ENCODE results near the gene IMPG2. TPM values are rescaled to one million over a fixed set of nuclear protein-coding genes. Genes with fewer than 3 reads are reported as not detected.

The IMPG2 gene
- total and polyA plus RNA-seq, 8 donors = under 0.01 to 2.3 (median 0.36) TPM; not detected in 2

DNA sequence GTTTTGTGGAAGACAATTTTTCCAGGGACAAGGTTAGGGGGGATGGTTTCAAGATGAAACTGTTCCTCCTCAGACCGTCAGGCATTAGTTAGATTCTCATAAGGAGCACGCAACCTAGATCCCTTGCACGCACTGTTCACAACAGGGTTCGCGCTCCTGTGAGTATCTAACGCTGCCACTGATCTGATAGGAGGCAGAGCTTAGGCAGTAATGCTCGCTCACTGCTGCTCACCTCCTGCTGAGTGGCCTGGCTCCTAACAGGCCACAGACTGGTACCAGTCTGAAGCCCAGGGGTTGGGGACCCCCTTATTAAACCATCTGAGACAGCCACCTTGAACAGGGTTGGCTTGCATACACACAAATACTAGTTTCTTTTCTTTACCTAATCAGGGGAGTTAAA, 13.5 kb upstream of the IMPG2 start:
- no peak overlapping the region for H3K4me3 ChIP-seq
- H3K9me3 ChIP-seq = no peaks in the 10 kb centered on the region
- no peaks in the 10 kb centered on the region for H3K27me3 ChIP-seq
- 78 to 97% (median 89%) methylated on average over 7 of the region's 7 CpGs for WGBS, 5 donors
- no peak for DNase-seq
- no peaks in the 10 kb centered on the region for H3K4me1 ChIP-seq
- peaks cover 3 to 73% (median 45%) of the 10 kb centered on the region in 4 donors for H3K36me3 ChIP-seq
- no peak overlapping the region for H3K27ac ChIP-seq
- TF ChIP-seq POLR2A (IDR thresholded peaks at IDR 0.05) = no peak
- TF ChIP-seq, protein P1, sequence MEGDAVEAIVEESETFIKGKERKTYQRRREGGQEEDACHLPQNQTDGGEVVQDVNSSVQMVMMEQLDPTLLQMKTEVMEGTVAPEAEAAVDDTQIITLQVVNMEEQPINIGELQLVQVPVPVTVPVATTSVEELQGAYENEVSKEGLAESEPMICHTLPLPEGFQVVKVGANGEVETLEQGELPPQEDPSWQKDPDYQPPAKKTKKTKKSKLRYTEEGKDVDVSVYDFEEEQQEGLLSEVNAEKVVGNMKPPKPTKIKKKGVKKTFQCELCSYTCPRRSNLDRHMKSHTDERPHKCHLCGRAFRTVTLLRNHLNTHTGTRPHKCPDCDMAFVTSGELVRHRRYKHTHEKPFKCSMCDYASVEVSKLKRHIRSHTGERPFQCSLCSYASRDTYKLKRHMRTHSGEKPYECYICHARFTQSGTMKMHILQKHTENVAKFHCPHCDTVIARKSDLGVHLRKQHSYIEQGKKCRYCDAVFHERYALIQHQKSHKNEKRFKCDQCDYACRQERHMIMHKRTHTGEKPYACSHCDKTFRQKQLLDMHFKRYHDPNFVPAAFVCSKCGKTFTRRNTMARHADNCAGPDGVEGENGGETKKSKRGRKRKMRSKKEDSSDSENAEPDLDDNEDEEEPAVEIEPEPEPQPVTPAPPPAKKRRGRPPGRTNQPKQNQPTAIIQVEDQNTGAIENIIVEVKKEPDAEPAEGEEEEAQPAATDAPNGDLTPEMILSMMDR (IDR thresholded peaks at IDR 0.05) = no peak
- intact Hi-C loops (cut with DNase I; ENCODE audit: low total_unique reads) = no loop called here

DNA sequence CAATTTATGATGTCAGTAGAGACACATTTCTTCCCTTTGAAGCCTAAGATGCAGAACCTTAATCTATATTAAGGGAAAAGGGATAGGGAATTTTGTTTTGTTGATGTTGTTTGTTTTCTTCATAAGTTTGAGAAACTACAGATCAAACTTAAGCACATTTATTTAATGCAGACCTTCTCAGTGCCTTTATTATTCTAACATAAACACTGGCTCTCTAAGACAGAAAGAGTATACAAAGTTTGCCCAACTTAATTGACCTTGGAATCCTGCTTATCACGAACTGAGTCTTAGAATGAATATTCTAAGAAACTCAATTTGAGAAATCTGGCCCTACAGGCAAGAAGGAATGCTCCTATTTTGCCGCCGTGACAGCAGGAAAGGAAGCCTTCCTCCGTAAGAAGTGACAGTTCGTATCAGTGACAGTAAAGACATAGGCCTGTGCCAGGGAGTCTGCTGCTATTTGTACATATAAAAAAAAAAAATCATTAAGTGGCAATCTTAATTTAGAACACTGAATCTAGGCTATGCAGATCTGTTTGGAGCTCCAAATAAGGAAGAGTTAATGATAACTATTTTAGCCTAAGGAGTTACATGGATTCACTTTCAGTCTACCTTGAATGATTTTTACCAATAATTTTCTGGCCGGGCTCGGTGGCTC, 8.8 kb upstream of the IMPG2 start:
- no peaks in the 10 kb centered on the region for H3K9me3 ChIP-seq
- peaks cover 0 to 78% (median 59%) of the 10 kb centered on the region in 4 donors for H3K36me3 ChIP-seq
- intact Hi-C loops (cut with DNase I; ENCODE audit: low total_unique reads) = no loop called here
- TF ChIP-seq EP300 (IDR thresholded peaks at IDR 0.05) (no peak), POLR2AphosphoS5 (IDR thresholded peaks at IDR 0.05) (no peak), POLR2A (IDR thresholded peaks at IDR 0.05) (no peak)
- TF ChIP-seq, protein P1 (IDR thresholded peaks at IDR 0.05) = no peak
- H3K27me3 ChIP-seq = no peaks in the 10 kb centered on the region
- H3K27ac ChIP-seq = no peak overlapping the region
- whole genome bisulfite sequencing, 5 donors = 95 to 97% (median 96%) methylated on average over 7 of the region's 7 CpGs
- H3K4me1 ChIP-seq = no peaks in the 10 kb centered on the region
- no peak for DNase-seq
- H3K4me3 ChIP-seq = no peak overlapping the region

DNA sequence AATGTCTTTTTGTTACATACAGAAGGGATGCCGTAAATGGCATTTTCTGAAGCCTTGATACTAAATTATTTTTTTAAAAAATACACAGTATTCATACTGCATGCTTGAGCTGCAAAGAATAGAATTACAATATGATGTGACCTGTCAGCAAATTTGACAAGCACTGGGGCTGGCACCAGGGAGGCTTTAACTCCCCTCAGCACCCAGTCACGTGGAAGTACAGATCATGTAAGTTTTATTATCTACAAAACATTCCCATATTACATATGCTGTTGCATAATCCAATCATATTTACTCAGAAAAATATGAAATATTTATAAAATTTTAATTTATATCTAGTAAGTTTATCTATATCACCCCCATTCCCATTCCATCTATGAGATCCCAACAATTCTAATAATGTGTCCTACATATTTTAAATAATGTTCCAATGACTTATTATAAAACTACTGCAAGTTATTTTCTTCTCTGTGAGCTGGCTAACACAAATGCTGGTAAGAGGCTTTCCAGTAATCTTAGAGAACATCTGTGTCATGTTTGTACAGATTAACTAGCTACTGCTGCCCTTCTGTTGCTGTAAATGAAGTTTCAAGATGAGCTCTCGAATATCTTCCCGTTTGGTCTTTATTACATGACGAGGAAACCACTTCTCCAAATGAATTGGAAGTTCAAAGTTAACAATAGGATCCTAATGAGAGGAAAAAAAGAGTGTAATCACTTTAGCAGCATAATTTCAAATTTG, 5.2 kb upstream of the IMPG2 start:
- H3K36me3 ChIP-seq = peaks cover 0 to 59% (median 46%) of the 10 kb centered on the region in 4 donors
- H3K4me3 ChIP-seq = no peak overlapping the region
- no peak overlapping the region for H3K27ac ChIP-seq
- H3K27me3 ChIP-seq = no peaks in the 10 kb centered on the region
- 86 to 93% (median 87%) methylated on average over 5 of the region's 5 CpGs for WGBS, 5 donors
- no peak for DNase-seq
- TF ChIP-seq POLR2AphosphoS5 (IDR thresholded peaks at IDR 0.05) (peak in 1 of 3 donors; percentile 21), POLR2A (IDR thresholded peaks at IDR 0.05) (no peak)
- intact Hi-C loops (cut with DNase I; ENCODE audit: low total_unique reads) = no loop called here
- no peaks in the 10 kb centered on the region for H3K9me3 ChIP-seq
- H3K4me1 ChIP-seq = no peaks in the 10 kb centered on the region

DNA sequence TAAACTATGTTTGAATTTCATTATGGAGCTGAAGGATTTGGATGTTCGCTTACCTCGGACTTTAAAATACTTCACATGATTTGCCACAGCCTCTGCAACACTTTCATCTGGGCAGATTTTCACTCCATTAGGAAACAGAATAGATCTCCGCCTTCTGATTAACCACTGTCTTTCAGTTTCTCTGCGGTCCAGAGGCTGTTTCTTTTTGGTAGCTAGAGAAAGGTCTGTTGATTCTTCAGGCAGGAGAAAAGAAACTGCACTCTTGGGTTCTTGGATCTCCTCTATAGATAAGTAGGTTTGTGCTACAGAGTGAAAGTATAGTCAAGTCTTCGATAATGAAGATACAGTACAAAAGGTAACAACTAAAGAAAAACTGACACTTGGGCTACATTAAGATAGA, 844 bp downstream of the IMPG2 start:
- Histone ChIP-seq H3K4me1 (no peaks in the 10 kb centered on the region), H3K4me3 (no peak overlapping the region), H3K27ac (no peak overlapping the region), H3K36me3 (peaks cover 0 to under 1% (median 0%) of the 10 kb centered on the region in 4 donors), H3K9me3 (no peaks in the 10 kb centered on the region), H3K27me3 (no peaks in the 10 kb centered on the region)
- intact Hi-C loops (cut with DNase I; ENCODE audit: low total_unique reads) = no loop called here
- 60 to 69% (median 64%) methylated on average over 5 of the region's 5 CpGs for WGBS, 5 donors
- no peak for DNase-seq
- no peak for TF ChIP-seq EP300 (IDR thresholded peaks at IDR 0.05)
- TF ChIP-seq POLR2A (IDR thresholded peaks at IDR 0.05) = no peak
- no peak for TF ChIP-seq POLR2AphosphoS5 (IDR thresholded peaks at IDR 0.05)
- TF ChIP-seq, protein P1 (IDR thresholded peaks at IDR 0.05) = no peak

DNA sequence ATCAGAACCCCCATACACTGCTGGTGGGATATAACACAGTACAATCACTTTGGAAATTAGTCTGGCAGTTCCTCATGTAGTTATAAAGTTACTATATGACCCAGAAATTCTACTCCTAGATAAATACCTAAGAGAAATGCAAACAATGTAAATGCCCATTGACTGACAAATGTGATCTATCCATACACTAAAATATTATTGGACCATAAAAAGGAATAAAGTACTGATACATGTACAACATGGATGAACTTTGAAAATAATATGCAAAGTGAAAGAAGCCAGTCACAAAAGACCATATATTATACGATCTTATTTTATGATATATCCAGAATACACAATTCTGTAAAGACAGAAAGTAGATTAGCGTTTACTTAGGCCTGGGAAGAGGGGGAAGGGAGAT, 7.8 kb downstream of the IMPG2 start:
- intact Hi-C loops (cut with DNase I; ENCODE audit: low total_unique reads) = no loop called here
- no peak overlapping the region for H3K4me3 ChIP-seq
- H3K4me1 ChIP-seq = no peaks in the 10 kb centered on the region
- no peak for DNase-seq
- TF ChIP-seq EP300 (IDR thresholded peaks at IDR 0.05) = no peak
- TF ChIP-seq POLR2AphosphoS5 (IDR thresholded peaks at IDR 0.05) = no peak
- TF ChIP-seq POLR2A (IDR thresholded peaks at IDR 0.05) = no peak
- TF ChIP-seq, protein P1 (IDR thresholded peaks at IDR 0.05) = no peak
- WGBS, 5 donors = 81 to 95% (median 92%) methylated on average over 2 of the region's 2 CpGs
- H3K9me3 ChIP-seq = peaks cover 7 to 22% (median 12%) of the 10 kb centered on the region in 4 donors
- no peak overlapping the region for H3K27ac ChIP-seq
- peaks cover 0 to 3% (median 0%) of the 10 kb centered on the region in 4 donors for H3K36me3 ChIP-seq
- no peaks in the 10 kb centered on the region for H3K27me3 ChIP-seq
